SIG-M5 treated with dmso at 0.1 percent for 504 hours (cell line): ENCODE measurements around the gene SELENOW.
"Not testable (repeated sequence)": the region's sequence is repeated elsewhere in the genome, so short reads cannot be mapped to it uniquely, and the experiment has no call there.

Source experiments
- DNase-seq: peaks from one replicate; lab custom pipeline; 2025; ENCODE audit not compliant: unreplicated experiment; lab: John Stamatoyannopoulos, UW

Gene SELENOW

GRCh38 chr19:47778049-47778953, at the start of gene SELENOW:
TSS of gene SELENOW (plus strand) at chr19:47778703. CDS start at chr19:47778786, 83 bp downstream.
- DNase-seq = peak; percentile 46

- peak; percentile 35 for DNase-seq
Measured at GRCh38 chr19:47729468-47729798, 49.1 kb upstream of the SELENOW start.

- no peak for DNase-seq
Measured at GRCh38 chr19:47729799-47730520, 48.5 kb upstream of the SELENOW start.

- no peak for DNase-seq
Measured at GRCh38 chr19:47730521-47730889, 48.0 kb upstream of the SELENOW start.

- DNase-seq = no peak
Measured at GRCh38 chr19:47730910-47731309, 47.6 kb upstream of the SELENOW start.

GRCh38 chr19:47735131-47735530, 43.4 kb upstream of the SELENOW start:
- DNase-seq = no peak

- DNase-seq = no peak
Measured at GRCh38 chr19:47740866-47741519, 37.5 kb upstream of the SELENOW start.

GRCh38 chr19:47741544-47742140, 36.9 kb upstream of the SELENOW start:
- DNase-seq = no peak

GRCh38 chr19:47742634-47743033, 35.9 kb upstream of the SELENOW start:
- DNase-seq = no peak

GRCh38 chr19:47745010-47745901, 33.2 kb upstream of the SELENOW start, which contains the start of gene NOP53:
TSS of gene NOP53 (plus strand) at chr19:47745546. CDS start at chr19:47745560, 14 bp downstream.
- peak; percentile 94 for DNase-seq

GRCh38 chr19:47746129-47746528, 32.4 kb upstream of the SELENOW start:
- not testable (repeated sequence) for DNase-seq

- no peak for DNase-seq
Measured at GRCh38 chr19:47749326-47749725, 29.2 kb upstream of the SELENOW start.

GRCh38 chr19:47750752-47751151, 27.8 kb upstream of the SELENOW start:
- no peak for DNase-seq

- no peak for DNase-seq
Measured at GRCh38 chr19:47752440-47753211, 25.9 kb upstream of the SELENOW start.

GRCh38 chr19:47754206-47755064, 24.1 kb upstream of the SELENOW start:
- no peak for DNase-seq

- DNase-seq = no peak
Measured at GRCh38 chr19:47755065-47755761, 23.3 kb upstream of the SELENOW start.

- no peak for DNase-seq
Measured at GRCh38 chr19:47755762-47756626, 22.5 kb upstream of the SELENOW start.
